NB4 (cell line): ENCODE data around the gene ARHGAP45.

Experiments used
- DNase-seq: peaks from one replicate; pipeline ENCODE4 v3.0.0; 2010; ENCODE audit warnings: low read depth
- H3K4me3 ChIP-seq: one replicate; pipeline ENCODE4 v1.5.1; 2011; ENCODE audit warnings: mild to moderate bottlenecking, low read depth, low read length, moderate library complexity
- MYC ChIP-seq: IDR thresholded peaks from 2 replicates; pipeline ENCODE4 v1.6.1; 2011; ENCODE audit warnings: low read depth, low read length
- POLR2A ChIP-seq: IDR thresholded peaks from 2 replicates; pipeline ENCODE4 v1.6.1; 2011; ENCODE audit warnings: mild to moderate bottlenecking; ENCODE audit not compliant: insufficient read length; ENCODE audit errors: extremely low read depth
- TF ChIP-seq, protein P1 (sequence below): IDR thresholded peaks from one replicate; pipeline ENCODE4 v1.5.1; 2012; ENCODE audit warnings: low read depth, low read length
- TF ChIP-seq, protein P2 (sequence below): IDR thresholded peaks from 2 replicates; pipeline ENCODE4 v1.6.1; 2011; ENCODE audit warnings: low read depth, low read length

The ARHGAP45 gene

DNA sequence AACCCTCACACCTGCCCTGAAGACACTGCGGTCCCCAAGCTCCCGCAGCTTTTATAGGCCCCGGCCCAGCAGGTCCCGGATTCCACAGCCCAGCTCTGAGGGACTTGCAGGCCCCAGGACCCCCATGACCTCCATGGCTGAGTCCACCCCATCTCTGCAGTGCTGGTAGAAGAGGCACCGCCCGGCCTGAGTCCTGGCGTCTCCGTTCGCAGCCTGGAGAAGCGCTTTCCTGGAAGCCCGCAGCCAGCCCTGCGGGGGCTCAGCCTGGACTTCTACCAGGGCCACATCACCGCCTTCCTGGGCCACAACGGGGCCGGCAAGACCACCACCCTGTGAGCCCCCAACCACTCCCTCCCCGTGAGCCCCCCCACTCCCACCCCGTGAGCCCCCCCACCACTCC lies 17.9 kb upstream of the ARHGAP45 start:
- TF ChIP-seq POLR2A, result no peak
- TF ChIP-seq, protein P1, sequence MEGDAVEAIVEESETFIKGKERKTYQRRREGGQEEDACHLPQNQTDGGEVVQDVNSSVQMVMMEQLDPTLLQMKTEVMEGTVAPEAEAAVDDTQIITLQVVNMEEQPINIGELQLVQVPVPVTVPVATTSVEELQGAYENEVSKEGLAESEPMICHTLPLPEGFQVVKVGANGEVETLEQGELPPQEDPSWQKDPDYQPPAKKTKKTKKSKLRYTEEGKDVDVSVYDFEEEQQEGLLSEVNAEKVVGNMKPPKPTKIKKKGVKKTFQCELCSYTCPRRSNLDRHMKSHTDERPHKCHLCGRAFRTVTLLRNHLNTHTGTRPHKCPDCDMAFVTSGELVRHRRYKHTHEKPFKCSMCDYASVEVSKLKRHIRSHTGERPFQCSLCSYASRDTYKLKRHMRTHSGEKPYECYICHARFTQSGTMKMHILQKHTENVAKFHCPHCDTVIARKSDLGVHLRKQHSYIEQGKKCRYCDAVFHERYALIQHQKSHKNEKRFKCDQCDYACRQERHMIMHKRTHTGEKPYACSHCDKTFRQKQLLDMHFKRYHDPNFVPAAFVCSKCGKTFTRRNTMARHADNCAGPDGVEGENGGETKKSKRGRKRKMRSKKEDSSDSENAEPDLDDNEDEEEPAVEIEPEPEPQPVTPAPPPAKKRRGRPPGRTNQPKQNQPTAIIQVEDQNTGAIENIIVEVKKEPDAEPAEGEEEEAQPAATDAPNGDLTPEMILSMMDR, result no peak
- no peak for TF ChIP-seq MYC
- TF ChIP-seq, protein P2, sequence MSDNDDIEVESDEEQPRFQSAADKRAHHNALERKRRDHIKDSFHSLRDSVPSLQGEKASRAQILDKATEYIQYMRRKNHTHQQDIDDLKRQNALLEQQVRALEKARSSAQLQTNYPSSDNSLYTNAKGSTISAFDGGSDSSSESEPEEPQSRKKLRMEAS, result no peak

DNA sequence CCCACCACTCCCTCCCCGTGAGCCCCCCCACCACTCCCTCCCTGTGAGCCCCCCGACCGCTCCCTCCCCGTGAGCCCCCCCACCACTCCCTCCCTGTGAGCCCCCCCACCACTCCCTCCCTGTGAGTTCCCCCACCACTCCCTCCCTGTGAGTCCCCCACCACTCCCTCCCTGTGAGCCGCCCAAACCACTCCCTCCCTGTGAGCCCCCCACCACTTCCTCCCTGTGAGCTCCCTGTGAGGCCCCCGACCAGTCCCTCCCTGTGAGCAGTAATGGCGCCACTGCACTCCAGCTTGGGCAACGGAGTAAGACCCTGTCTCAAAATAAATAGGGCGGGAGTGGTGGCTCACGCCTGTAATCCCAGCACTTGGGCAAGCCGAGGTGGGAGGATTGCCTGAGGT lies 17.2 kb upstream of the ARHGAP45 start:
- no peak for DNase-seq
- no peak overlapping the region for H3K4me3 ChIP-seq
- no peak for TF ChIP-seq POLR2A
- TF ChIP-seq, protein P2, result no peak
- TF ChIP-seq, protein P1, result no peak

More for the DNA sequence above, 17.9 kb upstream of the ARHGAP45 start:
- DNase-seq, result no peak
- no peak overlapping the region for H3K4me3 ChIP-seq

- no peak overlapping the region for H3K4me3 ChIP-seq
- DNase-seq, result no peak
- TF ChIP-seq, protein P1, result no peak
- TF ChIP-seq MYC, result no peak
- no peak for TF ChIP-seq POLR2A
- TF ChIP-seq, protein P2, result no peak
These were observed 15.8 kb upstream of the ARHGAP45 start for GRCh38 chr19:1050989-1051788.

DNA sequence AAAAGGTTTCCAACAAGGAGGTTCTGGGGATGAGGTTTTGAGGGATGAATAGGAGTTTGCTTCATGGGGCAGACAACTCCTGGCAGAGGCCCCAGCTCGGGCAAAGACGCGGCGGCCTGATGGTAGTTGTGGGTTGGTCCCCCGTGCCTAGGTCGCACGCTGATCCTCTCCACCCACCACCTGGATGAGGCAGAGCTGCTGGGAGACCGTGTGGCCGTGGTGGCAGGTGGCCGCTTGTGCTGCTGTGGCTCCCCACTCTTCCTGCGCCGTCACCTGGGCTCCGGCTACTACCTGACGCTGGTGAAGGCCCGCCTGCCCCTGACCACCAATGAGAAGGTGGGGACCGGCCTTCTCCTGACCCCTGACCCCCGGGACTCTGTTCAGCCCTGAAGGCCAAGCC lies 15.2 kb upstream of the ARHGAP45 start:
- DNase-seq, result no peak
- no peak overlapping the region for H3K4me3 ChIP-seq
- TF ChIP-seq, protein P1, result no peak
- TF ChIP-seq MYC (no peak), POLR2A (no peak)
- TF ChIP-seq, protein P2, result no peak

DNA sequence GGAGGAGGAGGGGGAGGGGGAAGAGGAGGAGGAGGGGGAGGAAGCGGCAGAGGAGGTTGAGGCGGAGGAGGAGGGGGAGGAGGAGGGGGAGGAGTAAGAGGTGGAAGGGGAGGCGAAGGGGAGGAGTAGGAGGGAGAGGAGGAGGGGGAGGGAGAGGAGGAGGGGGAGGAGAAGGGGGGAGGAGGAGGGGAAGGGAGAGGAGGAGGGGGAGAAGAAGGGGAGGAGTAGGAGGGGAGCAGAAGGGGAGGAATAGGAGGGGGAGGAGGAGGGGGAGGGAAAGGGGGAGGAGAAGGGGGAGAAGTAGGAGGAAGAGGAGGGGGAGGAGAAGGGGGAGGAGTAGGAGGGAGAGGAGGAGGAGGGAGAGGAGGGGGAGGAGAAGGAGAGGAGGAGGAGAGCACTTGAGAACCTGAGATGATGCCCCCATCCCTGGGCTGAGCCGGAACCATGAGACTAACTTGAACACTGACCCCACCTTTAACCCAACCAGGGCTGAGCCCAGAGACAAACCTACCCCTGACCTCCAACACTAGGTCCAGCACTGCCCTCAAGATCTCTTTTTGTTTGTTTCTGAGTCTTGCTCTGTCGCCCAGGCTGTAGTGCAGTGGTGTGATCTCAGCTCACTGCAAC lies 14.5 kb upstream of the ARHGAP45 start:
- no peak for DNase-seq
- no peak overlapping the region for H3K4me3 ChIP-seq
- TF ChIP-seq POLR2A (no peak), MYC (no peak)
- TF ChIP-seq, protein P1, result no peak
- TF ChIP-seq, protein P2, result no peak
